Measurements from ENCODE around the gene INCA1. TPM values are rescaled to one million over a fixed set of nuclear protein-coding genes. Genes with fewer than 3 reads are reported as not detected.
A peak's percentile ranks its signal among the peaks of the same experiment; 100 is the strongest.

Gene INCA1
- total RNA-seq, 4 donors from 2014 or later, result 0.73 to 1.4 (median 1.2) TPM

GRCh38 chr17:4940555-4941318 lies 56.6 kb downstream of the INCA1 start:
- 1% methylated on average over 29 of the region's 29 CpGs for WGBS
- DNase-seq (ENCODE audit: low spot score in 2 of 2), result no peak
- H3K27ac ChIP-seq, result peak overlapping the region; percentile 96
- TF ChIP-seq CTCF (IDR thresholded peaks at IDR 0.05), result no peak
- no peak for TF ChIP-seq EP300 (IDR thresholded peaks at IDR 0.05)
- no peak for TF ChIP-seq POLR2A (IDR thresholded peaks at IDR 0.05)
- no peak for TF ChIP-seq POLR2AphosphoS5 (IDR thresholded peaks at IDR 0.05)
- peaks cover 64% of the 10 kb centered on the region for H3K4me1 ChIP-seq
- H3K27me3 ChIP-seq, result no peaks in the 10 kb centered on the region
- H3K9me3 ChIP-seq, result no peaks in the 10 kb centered on the region
- H3K4me3 ChIP-seq, result peak overlapping the region; percentile 68
- peaks cover 53% of the 10 kb centered on the region for H3K36me3 ChIP-seq

DNA sequence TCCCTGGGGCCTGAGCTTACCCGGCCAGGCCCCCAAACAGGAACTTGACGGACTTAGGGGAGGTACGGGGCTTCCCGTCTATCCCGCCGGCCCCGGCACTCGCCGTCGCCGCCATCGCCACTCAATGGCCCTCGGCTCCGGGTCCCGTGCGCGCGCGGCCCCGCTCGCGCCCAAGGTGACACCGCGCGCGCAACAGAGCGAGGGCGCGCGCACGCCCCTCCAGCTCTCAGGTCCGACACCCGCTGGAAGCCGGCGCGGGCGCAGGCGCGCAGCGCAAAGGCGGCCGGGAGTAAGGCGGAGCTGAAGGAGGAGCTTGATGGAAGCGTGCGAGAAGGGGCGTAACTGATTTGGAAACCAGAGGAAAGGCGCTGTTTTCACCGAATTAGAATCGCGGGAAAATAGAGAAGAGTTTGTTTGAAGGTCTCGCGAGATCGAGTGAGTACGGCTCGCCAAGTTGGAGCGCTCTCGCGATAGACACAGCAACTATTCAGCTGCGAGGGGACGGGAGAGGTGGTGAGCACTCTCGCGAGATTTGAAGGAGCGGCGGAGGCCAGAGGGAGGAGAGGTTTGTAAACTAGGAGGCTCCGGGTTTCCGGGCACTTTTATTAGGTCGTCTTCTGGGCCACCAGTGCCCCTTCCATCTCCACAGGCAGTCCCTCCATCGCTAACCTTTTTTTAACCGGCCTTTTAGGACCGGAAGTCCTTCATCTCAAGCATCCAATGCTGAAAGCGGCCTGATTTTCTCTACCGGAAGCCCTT lies 57.3 kb downstream of the INCA1 start, which contains the start of the genes RNF167 and SLC25A11:
RNF167 (plus strand) TSS at position 473 of the 759 bp plus-strand sequence. CDS start 642 bp downstream, outside the sequence.
SLC25A11 (minus strand) TSS at position 251 of the 759 bp plus-strand sequence; CDS start at position 115, 136 bp downstream.
- Histone ChIP-seq H3K27me3 (no peaks in the 10 kb centered on the region), H3K27ac (peak within 1 kb of the TSS; percentile 96), H3K9me3 (no peaks in the 10 kb centered on the region), H3K36me3 (peaks cover 54% of the 10 kb centered on the region), H3K4me3 (peak within 1 kb of the TSS; percentile 68), H3K4me1 (peaks cover 56% of the 10 kb centered on the region)
- TF ChIP-seq EP300 (IDR thresholded peaks at IDR 0.05) (no peak), POLR2AphosphoS5 (IDR thresholded peaks at IDR 0.05) (peak in 2 of 3 donors; percentile 6 to 67), POLR2A (IDR thresholded peaks at IDR 0.05) (peak in 1 of 2 donors; percentile 56), CTCF (IDR thresholded peaks at IDR 0.05) (no peak)
- peak; percentile 98 to 99 for DNase-seq (ENCODE audit: low spot score in 2 of 2)
- WGBS, result under 1% methylated on average over 39 of the region's 72 CpGs

DNA sequence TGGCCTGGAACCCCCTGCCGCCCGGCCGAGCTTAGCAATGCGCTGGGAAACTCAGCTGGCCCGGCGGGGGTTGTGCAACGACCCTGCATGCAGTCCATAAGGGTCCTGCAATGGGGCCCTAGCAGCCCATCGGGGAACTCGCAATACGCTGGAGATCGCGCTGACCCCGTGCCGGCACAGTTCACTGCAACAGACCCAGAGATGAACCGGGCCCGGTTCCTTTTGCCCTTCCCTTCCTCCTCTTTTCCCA lies 57.9 kb downstream of the INCA1 start:
- 1% methylated on average over 16 of the region's 16 CpGs for WGBS
- H3K27me3 ChIP-seq, result no peaks in the 10 kb centered on the region
- no peaks in the 10 kb centered on the region for H3K9me3 ChIP-seq
- TF ChIP-seq EP300 (IDR thresholded peaks at IDR 0.05) (no peak), POLR2A (IDR thresholded peaks at IDR 0.05) (no peak), CTCF (IDR thresholded peaks at IDR 0.05) (no peak), POLR2AphosphoS5 (IDR thresholded peaks at IDR 0.05) (no peak)
- H3K4me1 ChIP-seq, result peaks cover 54% of the 10 kb centered on the region
- DNase-seq (ENCODE audit: low spot score in 2 of 2), result peak in 1 of 2 donors; percentile 84
- peak overlapping the region; percentile 68 for H3K4me3 ChIP-seq
- H3K36me3 ChIP-seq, result peaks cover 49% of the 10 kb centered on the region
- H3K27ac ChIP-seq, result peak overlapping the region; percentile 96

DNA sequence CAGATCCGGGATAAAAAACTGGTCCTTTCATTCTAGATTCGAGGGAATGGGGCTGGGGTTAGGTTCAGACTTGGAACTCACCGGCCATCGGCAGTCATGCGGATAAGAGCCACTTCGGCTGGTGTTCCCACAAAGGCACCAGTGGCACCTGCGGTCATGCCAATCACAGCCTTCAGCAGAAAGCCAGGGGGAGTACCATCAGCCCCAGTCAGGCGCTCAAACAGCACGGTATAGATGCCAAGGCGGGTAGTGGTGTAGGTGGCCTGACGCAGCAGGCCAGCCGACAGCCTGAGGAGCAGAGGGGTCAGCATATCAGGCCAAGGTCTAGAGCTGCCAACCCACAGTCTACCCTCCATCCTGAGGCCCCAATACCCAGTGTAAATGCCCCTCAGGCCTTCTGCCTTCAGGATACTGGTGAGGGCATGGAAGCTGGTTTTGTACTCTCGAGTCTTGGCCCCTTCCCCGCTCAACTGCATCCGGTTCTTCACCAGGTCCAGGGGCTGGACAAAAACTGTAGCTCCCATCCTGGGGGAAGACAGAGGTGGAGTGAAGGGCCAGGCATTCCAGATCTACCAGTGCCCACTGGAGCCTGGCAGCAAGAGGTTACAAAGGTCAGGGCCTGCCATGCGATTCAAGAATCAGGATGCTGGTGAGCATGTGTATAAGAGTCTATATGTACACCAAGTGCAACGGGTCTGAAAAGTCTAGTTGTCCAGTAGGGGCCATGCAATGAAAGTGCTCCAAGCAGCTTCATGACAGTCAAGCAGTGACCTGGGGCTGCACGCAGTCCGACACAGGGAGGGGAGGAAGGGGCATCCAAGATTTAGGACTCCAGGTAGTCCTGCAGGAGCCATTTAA lies 58.4 kb downstream of the INCA1 start:
- Histone ChIP-seq H3K9me3 (no peaks in the 10 kb centered on the region), H3K4me3 (peak overlapping the region; percentile 68), H3K4me1 (peaks cover 53% of the 10 kb centered on the region), H3K36me3 (peaks cover 44% of the 10 kb centered on the region), H3K27me3 (no peaks in the 10 kb centered on the region), H3K27ac (peak overlapping the region; percentile 96)
- WGBS, result 59% methylated on average over 16 of the region's 19 CpGs
- DNase-seq (ENCODE audit: low spot score in 2 of 2), result no peak
- TF ChIP-seq EP300 (IDR thresholded peaks at IDR 0.05) (no peak), CTCF (IDR thresholded peaks at IDR 0.05) (no peak), POLR2A (IDR thresholded peaks at IDR 0.05) (no peak), POLR2AphosphoS5 (IDR thresholded peaks at IDR 0.05) (no peak)

Other genes with a start within 250 kb of the INCA1 start
- not detected for gene TM4SF5, start 225.6 kb downstream of the INCA1 start, total RNA-seq
- 1 to 10 TPM in 2 of 4 donors, not detected in 2; 1.4 to 1.5 TPM for gene VMO1, start 211.2 kb downstream of the INCA1 start, total RNA-seq
- under 1 TPM in 1 of 4 donors, not detected in 3; 0.80 TPM for gene GLTPD2, start 208.6 kb downstream of the INCA1 start, total RNA-seq
- 100 to 1,000 TPM in 3 of 4 donors, 10 to 100 TPM in 1; 68.6 to 250 (median 189) TPM for gene PSMB6, start 201.4 kb downstream of the INCA1 start, total RNA-seq
- gene PLD2, start 190.4 kb downstream of the INCA1 start, total RNA-seq, result 100 to 1,000 TPM in 1 of 4 donors, 10 to 100 TPM in 3; 53.5 to 134 (median 57.6) TPM
- 100 to 1,000 TPM; 141 to 352 (median 169) TPM for gene MINK1, start 164.2 kb downstream of the INCA1 start, total RNA-seq
- gene C17orf107, start 98.0 kb downstream of the INCA1 start, total RNA-seq, result 1 to 10 TPM; 3.7 to 9.8 (median 7.5) TPM
- 1 to 10 TPM; 1.7 to 6.0 (median 2.4) TPM for gene CHRNE, start 94.4 kb downstream of the INCA1 start, total RNA-seq
- not detected for gene GP1BA, start 65.2 kb downstream of the INCA1 start, total RNA-seq
- gene SLC25A11, start 57.5 kb downstream of the INCA1 start, total RNA-seq, result 10 to 100 TPM; 35.7 to 74.3 (median 41.6) TPM
- gene RNF167, start 57.3 kb downstream of the INCA1 start, total RNA-seq, result 100 to 1,000 TPM in 2 of 4 donors, 10 to 100 TPM in 2; 74.1 to 118 (median 99.4) TPM
- 100 to 1,000 TPM; 392 to 756 (median 686) TPM for gene PFN1, start 49.0 kb downstream of the INCA1 start, total RNA-seq
- gene ENO3, start 46.4 kb downstream of the INCA1 start, total RNA-seq, result 1 to 10 TPM; 2.0 to 4.2 (median 3.2) TPM
- gene SPAG7, start 29.7 kb downstream of the INCA1 start, total RNA-seq, result 10 to 100 TPM; 30.5 to 52.7 (median 47.1) TPM
- gene CAMTA2, start 9.8 kb downstream of the INCA1 start, total RNA-seq, result 10 to 100 TPM; 27.4 to 60.8 (median 34.6) TPM
- gene KIF1C, start 428 bp upstream of the INCA1 start, total RNA-seq, result 100 to 1,000 TPM in 2 of 4 donors, 10 to 100 TPM in 2; 52.7 to 104 (median 97.8) TPM
- 10 to 100 TPM in 1 of 4 donors, 1 to 10 TPM in 3; 2.2 to 25.0 (median 5.9) TPM for gene SLC52A1, start 37.9 kb upstream of the INCA1 start, total RNA-seq
- gene ZFP3, start 80.9 kb upstream of the INCA1 start, total RNA-seq, result 1 to 10 TPM; 2.7 to 6.2 (median 4.4) TPM
- gene ZNF232, start 114.4 kb upstream of the INCA1 start, total RNA-seq, result 1 to 10 TPM; 3.7 to 6.7 (median 5.0) TPM
- gene USP6, start 118.5 kb upstream of the INCA1 start, total RNA-seq, result 1 to 10 TPM in 1 of 4 donors, under 1 TPM in 2, not detected in 1; 0.16 to 1.4 (median 0.89) TPM
- 10 to 100 TPM in 1 of 4 donors, 1 to 10 TPM in 3; 2.5 to 10.1 (median 4.5) TPM for gene ZNF594, start 194.3 kb upstream of the INCA1 start, total RNA-seq
- gene SCIMP, start 237.3 kb upstream of the INCA1 start, total RNA-seq, result not detected

All from suprapubic skin (tissue), 4 donors.